CD4-positive, alpha-beta T cell treated with Interferon alpha-2 for 1 hour (primary cell): ENCODE measurements around the gene LZTS2.
"Not testable (repeated sequence)": the region's sequence is repeated elsewhere in the genome, so short reads cannot be mapped to it uniquely, and the experiment has no call there.

Source experiments
- DNase-seq, 2 donors: peaks; one replicate each; pipeline ENCODE4 v3.0.0-alpha.2; 2020 to 2022

The LZTS2 gene, protein sequence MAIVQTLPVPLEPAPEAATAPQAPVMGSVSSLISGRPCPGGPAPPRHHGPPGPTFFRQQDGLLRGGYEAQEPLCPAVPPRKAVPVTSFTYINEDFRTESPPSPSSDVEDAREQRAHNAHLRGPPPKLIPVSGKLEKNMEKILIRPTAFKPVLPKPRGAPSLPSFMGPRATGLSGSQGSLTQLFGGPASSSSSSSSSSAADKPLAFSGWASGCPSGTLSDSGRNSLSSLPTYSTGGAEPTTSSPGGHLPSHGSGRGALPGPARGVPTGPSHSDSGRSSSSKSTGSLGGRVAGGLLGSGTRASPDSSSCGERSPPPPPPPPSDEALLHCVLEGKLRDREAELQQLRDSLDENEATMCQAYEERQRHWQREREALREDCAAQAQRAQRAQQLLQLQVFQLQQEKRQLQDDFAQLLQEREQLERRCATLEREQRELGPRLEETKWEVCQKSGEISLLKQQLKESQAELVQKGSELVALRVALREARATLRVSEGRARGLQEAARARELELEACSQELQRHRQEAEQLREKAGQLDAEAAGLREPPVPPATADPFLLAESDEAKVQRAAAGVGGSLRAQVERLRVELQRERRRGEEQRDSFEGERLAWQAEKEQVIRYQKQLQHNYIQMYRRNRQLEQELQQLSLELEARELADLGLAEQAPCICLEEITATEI

DNA sequence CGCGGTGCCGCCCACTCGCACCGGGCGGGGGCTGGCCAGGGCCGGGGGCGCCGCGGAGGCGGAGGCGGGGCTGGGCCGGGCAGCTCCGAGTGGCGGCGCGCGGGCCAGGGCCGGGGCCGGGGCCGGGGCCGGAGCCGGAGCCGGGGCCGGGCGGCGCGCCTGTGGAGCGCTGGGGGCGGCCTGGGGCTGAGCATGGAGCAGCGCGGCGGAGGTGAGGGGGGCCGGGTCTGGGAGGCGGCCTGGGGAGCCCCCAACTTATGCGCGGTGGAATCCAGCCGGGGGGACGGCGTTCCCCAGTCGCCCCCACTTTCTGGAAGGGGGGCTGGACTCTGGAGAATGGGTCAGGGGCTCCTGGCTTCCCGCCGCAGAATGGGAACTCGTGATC is at the start of gene LZTS2:
Gene LZTS2 (plus strand): TSS at position 67 of the 385 bp plus-strand sequence. CDS start 2,731 bp downstream, outside the sequence.
- DNase-seq: no peak

DNA sequence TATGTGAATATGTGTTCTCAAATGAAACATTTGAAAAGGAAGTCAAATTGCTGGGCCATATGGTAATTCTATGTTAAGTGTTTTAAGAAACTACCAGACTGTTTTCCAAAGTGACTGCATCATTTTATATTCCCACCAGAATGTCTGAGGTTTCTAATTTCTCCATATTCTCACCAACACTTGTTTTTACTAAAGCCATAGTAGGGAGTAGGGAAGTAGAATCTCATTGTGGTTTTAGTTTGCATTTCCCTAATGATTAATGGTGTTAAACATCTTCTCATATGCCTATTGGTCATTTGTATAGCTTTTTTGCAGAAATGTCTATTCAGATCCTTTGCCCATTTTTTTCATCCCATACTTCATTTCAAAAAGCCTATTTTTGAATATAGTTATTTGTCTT is 39.4 kb upstream of the LZTS2 start:
- DNase-seq: no peak

DNA sequence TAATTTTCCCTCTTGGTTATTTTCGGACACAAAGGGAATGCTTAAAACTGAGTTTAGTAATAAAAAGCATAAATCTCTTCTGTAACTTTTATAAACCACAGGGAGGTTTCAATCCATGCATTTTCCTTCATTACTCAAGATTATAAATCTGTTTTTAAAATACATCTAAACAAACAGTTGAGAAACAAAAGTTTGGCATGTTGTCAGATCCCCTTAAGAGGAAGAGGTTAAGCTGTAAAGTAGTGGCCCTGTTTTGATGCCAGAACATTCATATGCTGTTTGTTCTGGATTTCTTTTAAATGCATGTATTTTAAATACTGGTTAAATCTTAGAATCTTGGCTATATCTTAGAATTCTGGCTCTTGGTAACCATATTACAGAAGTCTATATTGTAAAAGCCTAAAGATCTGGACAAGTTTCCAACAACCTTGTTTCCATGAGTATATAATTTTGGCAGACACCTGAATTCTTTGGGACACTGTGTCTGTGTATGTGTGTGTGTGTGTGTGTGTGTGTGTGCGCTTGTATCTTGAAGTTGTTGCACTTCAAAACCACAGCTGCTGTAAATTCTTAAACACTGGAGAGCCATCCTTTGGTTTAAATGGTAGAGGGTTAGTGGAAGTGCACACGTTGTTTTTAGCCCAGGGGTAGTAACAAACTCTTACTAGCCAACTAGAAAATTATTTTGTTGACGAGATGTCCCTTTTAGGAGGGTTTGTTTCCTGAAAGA is 37.1 kb upstream of the LZTS2 start:
- DNase-seq: no peak

DNA sequence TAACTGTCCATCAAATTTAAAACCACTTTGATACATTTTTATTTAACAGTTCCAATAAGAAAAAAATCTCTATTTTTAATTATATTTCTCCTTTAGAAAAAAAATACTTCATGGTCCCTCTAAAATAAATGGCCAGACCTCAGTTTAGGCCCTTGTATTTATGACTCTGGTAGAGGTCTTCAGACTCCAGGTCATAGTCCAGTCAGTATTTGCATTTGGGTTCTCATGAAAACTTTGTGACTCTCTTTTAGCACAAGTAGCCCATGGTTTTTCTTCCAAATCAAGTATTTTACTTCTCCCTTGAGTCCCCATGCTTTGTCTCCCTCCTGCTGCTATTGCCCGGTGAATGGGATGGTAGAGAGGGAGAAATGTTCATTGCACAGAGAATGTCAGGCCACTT is 35.8 kb upstream of the LZTS2 start:
- DNase-seq: no peak

DNA sequence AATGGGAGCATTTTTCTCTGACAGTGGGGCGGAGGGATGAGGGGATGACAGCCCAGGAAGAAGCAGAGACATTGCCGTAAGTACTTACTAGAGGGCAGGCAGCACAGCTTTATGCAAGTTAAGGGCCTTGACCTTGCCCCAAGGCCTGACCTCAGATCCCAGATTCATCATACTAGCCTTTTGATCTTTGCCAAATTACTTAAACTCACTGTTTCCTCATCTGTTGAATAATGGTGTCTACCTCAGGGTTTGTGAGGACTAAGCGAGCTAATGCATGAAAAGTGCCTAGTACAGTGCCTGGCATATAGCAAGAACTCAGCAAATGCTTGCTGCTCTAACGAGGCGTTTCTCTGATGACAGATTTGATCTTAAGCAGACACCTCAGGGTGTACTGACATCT is 33.8 kb upstream of the LZTS2 start:
- no peak for DNase-seq

DNA sequence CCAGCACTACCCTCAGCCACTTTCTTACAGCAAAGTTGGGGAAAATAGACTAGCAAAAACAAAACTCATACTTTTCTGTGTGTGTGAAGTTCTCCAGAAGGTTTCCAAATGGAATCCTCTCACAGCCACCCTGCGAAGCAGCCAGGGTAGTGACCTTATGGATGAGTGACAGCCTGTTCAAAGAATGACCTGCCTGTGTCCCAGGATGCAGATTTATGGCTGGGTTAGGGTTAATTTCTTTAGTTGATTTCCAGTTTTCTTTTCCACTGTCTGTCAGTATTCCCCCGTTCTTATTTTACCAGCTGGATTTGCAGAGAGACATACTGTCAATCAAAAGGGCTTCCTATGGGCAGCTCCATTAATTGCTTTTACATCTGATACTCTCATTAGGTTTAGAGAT is 32.7 kb upstream of the LZTS2 start:
- no peak for DNase-seq

DNA sequence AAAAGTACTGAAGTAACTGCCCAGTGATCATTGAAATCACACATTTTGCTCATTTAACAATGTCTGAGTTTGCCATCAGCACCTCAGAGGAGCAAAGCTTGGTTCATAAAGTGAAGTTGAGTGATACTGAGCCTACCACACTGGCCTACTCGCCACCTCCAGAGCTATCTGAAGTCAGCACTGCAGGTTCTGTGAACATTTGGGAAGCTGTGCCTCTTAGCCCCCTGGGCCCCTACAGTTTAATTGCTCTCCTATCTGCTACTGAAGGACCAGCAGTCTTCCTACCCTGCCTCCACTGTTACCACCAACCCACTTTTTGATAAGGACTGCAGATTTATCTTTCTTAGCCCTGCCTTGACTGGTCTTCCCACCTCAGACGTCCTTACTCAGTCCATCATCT is 32.3 kb upstream of the LZTS2 start:
- DNase-seq: no peak

DNA sequence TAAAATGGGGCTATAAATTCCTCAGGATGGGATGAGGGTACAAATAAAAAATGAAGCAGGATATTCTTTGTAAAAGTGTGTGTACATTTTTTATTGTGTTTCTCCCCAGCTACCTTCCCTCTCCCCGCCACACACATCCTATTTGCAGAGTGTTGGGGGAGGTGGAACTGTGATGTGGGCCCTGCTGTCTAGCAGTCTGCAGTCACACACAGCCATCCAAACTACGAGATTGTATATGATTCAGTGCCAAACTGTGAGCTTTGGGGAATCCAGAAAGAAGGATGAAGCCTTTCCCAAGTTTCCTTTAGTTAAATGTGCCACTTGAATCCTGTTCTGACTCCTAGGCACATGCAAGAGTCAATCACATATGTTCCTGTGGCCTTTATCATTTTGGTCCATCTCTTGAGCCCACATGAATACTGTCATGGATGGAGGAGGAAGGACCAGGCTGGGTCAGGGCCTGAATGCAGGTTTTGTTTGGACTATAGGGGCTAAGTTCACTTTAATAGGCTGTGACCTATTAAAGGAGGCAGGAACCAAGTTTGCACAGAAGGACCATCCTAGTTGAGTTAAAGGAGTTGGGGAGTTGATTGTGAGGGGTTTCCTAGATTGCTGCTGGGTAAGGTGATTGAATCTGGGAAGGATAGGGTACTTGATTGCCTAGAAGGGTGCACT is 31.4 kb upstream of the LZTS2 start:
- no peak for DNase-seq

DNA sequence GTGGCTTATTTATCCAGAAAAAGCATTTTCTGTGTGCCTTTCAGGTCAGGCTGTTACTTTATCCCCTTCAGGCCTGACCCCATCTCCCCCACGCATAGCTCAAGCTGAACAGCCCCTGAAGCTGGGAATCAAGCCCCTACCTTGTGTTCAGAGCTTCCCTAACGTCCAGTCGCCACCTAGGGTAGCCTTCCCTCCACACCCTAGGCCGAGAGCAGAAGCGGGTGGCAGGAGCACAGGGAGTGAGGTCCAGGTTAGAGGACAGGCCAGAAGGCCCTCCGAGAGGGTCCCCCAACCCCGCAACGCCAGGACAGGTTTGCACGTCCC is 30.8 kb upstream of the LZTS2 start:
- DNase-seq: no peak

DNA sequence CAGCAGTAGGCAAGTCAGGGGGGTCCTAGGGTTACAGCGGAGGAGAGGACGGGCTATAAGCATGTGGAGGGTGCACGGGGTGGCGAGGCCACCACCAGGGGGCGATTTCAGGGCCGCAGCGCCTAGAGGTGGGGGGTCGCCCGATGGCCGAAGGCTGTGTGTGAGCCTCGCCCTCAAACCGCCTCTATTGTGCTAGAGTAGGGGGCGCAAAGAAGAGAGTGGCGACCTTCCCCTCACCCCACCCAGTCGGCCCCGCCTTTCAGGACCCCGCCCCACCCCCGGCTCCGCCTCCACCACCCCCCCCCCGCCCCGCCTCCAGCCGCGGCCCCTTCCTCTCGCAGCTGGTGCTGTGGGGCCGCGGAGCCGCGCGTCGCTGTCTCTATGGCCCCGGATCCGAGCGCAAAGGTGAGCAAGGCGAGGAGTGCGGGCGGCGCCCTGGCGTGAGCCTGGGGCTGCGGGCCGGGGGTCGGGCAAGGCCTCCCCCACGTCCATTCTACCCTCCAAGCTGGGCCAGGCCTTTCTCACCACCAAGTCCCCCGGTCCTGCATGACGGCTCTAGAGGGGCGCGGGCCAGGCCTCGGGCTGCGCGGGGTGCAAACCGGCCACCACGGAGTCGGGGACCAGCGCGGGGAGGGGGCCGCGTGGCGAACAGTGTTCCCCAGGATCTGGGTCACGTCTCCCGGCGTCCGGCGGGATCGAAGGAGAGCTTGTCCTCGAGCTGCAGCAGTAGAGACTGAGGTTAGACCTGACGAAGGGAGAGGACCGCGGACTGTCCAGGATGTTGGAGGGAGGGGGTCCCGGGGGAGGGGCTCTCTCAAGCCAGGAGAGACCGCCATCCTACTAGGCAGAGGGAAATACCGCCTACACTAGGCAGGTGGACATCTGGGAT is 30.2 kb upstream of the LZTS2 start, which contains the start of gene SEMA4G:
Gene SEMA4G (plus strand): TSS at position 318 of the 889 bp plus-strand sequence. CDS start 3,409 bp downstream, outside the sequence.
- DNase-seq: peak; percentile 36 to 47

DNA sequence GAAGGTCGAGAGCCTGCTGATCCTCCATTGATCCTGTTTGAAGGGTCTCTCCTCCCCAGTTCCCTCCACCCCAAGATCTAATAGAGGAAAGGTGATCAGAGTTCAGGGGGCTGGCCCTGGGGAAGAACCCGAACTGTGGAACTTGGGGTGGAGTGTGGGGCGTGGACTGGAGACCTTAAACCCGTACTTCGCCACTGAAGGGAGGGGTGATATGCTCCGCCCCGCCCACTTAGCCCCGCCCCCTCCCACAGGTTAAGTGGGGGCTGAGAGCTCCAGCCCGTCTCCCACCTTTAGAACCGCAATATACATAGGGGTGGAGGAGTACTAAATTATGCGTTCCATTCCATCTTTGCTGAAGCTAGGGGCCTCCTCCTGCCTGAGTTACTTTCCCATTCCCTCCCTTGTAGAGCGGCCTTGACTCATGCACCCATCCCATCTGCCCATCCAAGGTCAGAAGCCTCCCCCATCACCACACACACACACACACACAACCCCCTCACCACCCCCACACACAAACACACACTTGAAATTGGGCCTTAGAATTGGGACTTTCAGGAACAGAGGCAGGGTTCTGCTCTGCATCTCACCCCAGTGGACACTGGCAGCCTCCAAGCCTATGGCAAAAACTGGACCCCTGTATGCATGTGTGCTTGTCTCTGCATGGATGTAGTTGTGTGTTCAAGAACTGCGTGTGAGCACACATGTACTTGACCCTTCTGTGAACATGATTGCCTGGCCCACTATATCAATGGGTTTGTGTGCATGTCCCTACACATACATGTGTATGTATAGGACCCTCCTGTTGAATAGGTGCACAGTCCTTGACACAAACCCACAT is 29.3 kb upstream of the LZTS2 start:
- DNase-seq: peak; percentile 40 to 56

DNA sequence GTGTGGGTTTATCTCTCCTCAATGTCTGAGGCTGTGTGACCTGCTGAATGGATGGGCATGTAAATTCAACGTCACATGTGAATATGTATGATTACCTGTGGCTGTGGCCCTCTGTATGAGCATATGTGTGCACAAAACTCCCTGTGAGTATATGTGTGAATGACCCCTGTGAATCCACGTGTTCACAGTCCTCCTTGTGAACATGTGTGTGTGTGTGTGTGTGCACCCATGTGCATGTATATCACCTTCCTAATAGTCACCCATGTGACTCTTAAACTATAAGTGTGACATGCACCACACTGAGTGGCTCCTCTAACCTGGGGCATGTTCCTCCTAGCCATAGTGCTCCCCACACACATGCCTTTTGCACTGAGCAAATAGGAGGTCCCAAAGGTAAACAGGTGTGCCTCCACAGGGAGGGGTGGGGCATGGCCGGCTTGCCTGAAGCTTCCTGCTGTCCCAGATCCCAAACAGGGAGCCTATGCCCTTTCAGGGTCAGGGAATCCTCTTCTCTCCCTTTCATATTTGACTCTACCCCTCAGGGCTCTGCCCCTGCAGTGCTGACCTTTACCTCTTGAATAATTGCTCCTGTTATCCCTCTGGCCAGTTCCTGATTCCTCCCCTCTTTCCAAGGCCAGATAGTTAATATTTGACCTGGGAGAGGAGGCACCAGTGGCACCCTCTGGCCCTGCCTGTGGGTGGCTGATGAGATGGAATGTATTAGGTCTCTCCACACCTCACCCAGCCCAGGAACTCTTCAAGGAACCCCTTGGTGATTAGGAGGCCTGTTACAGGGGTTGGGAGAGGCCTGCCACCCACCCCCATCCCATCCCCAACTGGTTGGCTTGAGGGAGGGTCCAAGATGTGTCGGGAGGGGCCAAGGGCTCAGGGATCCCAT is 28.4 kb upstream of the LZTS2 start:
- no peak for DNase-seq

DNA sequence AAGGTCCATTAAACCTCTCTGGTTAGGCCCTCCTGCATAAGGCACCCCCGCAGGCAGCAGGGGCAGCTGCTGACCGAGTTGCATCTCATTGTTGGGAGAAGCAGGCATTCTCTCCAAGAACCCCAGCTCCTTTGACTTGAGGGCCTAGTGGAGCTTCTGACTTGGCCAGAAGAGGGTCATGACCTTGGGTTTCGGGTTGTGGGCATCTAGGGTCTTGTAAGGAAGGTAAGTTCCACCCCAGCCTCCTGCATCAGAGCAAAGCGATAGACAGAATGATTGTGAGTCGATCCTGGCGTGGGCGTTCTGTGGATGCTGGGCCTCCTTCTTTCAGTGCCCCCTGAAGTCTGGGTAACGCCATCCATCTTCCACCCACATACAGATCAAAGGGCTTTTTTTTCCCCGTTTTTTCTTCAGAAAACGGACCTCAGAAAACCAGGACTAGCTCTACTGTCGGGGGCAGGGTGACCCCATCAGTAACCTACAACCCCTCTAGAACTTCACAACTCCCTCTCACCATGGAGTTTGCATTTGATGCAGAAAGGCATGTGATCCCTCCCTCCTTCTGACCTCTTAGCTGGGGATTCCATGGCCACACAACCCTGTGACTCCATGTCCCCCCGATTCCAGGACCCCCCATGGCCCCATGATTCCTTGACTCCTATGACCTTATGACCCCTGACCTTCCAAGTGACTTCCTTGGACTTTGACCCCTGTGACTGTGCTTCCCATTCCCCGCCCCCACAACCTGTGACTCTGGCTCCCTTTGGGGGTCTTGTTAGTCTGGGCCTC is 27.3 kb upstream of the LZTS2 start:
- DNase-seq: no peak

DNA sequence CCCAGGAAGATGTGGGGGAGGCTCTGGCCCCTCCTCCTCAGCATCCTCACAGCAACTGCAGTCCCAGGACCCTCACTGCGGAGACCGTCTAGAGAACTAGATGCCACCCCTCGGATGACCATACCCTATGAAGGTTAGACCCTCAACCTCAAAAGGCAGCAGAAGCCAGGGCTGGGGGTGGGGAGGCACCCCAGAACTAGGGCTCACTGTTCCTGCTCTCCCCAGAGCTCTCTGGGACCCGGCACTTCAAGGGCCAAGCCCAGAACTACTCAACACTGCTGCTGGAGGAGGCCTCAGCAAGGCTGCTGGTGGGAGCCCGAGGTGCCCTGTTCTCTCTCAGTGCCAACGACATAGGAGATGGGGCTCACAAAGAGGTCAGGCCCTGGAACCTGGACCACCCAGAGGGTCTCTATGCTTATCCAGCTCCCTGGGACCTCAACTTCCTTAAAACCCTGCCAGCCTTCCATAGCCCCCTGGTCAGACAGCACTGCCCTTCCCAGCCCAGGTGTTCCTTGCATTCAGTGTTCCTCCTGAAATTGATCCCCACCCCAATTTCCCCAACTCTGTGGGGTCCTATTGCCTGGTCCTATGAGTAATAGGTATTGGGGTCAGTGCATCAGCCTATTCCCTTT is 26.6 kb upstream of the LZTS2 start:
- DNase-seq: no peak

DNA sequence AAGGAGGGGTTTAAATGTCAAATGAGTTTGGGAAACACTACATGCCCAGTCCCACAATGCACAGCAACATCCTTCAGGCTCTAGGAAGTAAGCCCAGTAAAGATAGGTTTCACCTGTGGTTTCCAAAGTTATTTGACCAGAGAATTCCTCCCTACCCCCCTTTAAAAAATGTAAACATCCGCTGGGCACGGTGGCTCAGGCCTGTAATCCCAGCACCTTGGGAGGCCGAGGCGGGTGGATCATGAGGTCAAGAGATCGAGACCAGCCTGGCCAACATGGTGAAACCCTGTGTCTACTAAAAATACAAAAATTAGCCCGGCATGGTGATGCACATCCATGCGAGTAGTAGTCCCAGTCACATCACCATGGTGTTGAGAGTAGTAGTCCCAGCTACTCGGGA is 24.2 kb upstream of the LZTS2 start:
- DNase-seq: not testable (repeated sequence)

DNA sequence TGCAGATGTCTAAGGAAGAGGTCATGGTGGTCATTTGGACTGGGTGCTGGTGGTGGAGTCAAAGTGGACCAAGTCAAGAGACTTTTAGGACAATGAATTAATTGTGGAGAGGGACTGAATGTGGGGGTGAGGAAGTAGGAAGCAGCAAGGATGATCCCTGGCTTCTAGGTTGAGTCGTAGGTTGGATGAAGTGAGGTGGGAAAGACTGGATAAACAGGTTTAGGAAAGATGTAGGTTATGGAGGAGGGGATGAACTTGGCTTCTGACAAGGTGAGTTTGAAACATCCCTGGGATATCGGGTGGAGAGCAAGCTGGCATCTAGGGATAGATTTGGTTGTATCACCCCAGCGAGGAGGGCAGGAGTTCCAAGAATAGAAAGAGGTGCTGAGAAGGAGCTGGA is 22.7 kb upstream of the LZTS2 start:
- no peak for DNase-seq

DNA sequence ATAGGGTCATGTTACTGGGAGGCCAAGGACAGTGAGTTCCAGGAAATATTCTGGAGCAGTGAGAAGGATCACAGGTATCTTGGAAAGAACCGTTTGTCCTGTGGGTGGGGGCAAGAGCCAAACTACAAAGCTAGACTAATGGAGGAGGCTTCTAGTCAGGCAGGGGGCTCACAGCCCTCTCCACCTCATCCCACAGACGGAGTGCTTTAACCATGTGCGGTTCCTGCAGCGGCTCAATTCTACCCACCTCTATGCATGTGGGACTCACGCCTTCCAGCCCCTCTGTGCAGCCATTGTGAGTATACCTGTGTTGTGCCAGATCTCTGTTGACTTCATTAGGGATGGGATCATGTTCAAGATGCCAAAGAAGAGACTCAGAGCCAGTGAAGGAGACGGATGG is 22.2 kb upstream of the LZTS2 start:
- DNase-seq: no peak

DNA sequence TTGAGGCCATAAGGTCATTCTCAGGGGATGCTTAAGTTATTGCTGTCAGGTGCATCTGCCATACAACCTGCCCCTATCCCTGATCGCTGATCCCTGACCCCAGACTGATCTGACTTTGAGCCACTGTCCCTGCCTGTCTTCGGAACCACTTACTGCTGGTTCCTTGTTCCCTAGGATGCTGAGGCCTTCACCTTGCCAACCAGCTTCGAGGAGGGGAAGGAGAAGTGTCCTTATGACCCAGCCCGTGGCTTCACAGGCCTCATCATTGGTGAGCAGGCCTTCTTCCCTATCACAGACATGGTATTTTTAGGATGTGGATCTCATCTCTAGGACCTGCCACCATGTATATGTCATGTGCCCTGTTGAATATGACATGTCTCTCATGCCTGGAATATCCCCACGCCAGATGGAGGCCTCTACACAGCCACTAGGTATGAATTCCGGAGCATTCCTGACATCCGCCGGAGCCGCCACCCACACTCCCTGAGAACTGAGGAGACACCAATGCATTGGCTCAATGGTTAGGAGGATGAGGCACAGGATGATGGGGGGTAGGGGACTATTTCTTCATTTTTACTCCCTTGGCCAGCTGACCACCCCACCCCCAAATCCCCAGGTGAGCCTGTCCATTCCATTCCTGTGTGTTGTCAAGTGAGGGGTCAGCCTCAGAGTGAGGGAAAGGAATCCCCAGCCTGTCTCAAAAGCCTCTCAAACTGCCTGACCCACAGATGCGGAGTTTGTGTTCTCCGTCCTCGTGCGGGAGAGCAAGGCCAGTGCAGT is 21.3 kb upstream of the LZTS2 start:
- DNase-seq: no peak
